Neutrophil (primary cell): ENCODE data around the gene C3orf33.
A peak's percentile ranks its signal among the peaks of the same experiment; 100 is the strongest.

ENCODE experiments used
- H3K27ac ChIP-seq: fragments of 200-600 bp; sonication (generic); 2 replicates; pipeline ENCODE4 v1.5.1; 2016; ENCODE audit warnings: mild to moderate bottlenecking, moderate library complexity
- H3K27me3 ChIP-seq: fragments of 200-600 bp; sonication (generic); 2 replicates; pipeline ENCODE4 v1.6.0; 2016; ENCODE audit warnings: mild to moderate bottlenecking
- H3K36me3 ChIP-seq: fragments of 200-600 bp; sonication (generic); 2 replicates; pipeline ENCODE4 v1.5.1; 2017
- H3K4me1 ChIP-seq, 2 experiments: fragments of 200-600 bp in 1 of 2; sonication (generic) in 1 of 2; 1 replicate in 1 of 2; 2 replicates in 1 of 2; pipeline versions ENCODE4 v1.5.1 to v1.6.1; 2013 to 2016; ENCODE audit warnings: low read depth in 1 of 2, low read length in 1 of 2, mild to moderate bottlenecking in 1 of 2, moderate library complexity in 1 of 2; ENCODE audit not compliant: control insufficient read depth in 1 of 2, insufficient read depth in 1 of 2
- H3K4me3 ChIP-seq, 2 experiments: fragments of 200-600 bp in 1 of 2; sonication (generic) in 1 of 2; 1 replicate in 1 of 2; 2 replicates in 1 of 2; pipeline ENCODE4 v1.5.1; 2013 to 2016; ENCODE audit warnings: low read depth in 1 of 2, low read length in 1 of 2, mild to moderate bottlenecking in 1 of 2, moderate library complexity in 1 of 2
- H3K9me3 ChIP-seq: fragments of 200-600 bp; sonication (generic); 2 replicates; pipeline ENCODE4 v1.5.1; 2016
- TF ChIP-seq, protein P1 (sequence below): fragments of 200-600 bp; sonication (generic); IDR thresholded peaks from 2 replicates; pipeline ENCODE4 v1.5.1; 2016; ENCODE audit warnings: antibody characterized with exemption

C3orf33 gene

GRCh38 chr3:155745795-155746550, 60.1 kb downstream of the C3orf33 start:
- H3K9me3 ChIP-seq = no peaks in the 10 kb centered on the region
- no peak overlapping the region for H3K27ac ChIP-seq
- TF ChIP-seq, protein P1, sequence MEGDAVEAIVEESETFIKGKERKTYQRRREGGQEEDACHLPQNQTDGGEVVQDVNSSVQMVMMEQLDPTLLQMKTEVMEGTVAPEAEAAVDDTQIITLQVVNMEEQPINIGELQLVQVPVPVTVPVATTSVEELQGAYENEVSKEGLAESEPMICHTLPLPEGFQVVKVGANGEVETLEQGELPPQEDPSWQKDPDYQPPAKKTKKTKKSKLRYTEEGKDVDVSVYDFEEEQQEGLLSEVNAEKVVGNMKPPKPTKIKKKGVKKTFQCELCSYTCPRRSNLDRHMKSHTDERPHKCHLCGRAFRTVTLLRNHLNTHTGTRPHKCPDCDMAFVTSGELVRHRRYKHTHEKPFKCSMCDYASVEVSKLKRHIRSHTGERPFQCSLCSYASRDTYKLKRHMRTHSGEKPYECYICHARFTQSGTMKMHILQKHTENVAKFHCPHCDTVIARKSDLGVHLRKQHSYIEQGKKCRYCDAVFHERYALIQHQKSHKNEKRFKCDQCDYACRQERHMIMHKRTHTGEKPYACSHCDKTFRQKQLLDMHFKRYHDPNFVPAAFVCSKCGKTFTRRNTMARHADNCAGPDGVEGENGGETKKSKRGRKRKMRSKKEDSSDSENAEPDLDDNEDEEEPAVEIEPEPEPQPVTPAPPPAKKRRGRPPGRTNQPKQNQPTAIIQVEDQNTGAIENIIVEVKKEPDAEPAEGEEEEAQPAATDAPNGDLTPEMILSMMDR = no peak
- peaks cover 82% of the 10 kb centered on the region for H3K27me3 ChIP-seq
- no peaks in the 10 kb centered on the region for H3K36me3 ChIP-seq
- H3K4me3 ChIP-seq = no peak overlapping the region
- H3K4me1 ChIP-seq = peaks cover 15% of the 10 kb centered on the region in 2 experiments

DNA sequence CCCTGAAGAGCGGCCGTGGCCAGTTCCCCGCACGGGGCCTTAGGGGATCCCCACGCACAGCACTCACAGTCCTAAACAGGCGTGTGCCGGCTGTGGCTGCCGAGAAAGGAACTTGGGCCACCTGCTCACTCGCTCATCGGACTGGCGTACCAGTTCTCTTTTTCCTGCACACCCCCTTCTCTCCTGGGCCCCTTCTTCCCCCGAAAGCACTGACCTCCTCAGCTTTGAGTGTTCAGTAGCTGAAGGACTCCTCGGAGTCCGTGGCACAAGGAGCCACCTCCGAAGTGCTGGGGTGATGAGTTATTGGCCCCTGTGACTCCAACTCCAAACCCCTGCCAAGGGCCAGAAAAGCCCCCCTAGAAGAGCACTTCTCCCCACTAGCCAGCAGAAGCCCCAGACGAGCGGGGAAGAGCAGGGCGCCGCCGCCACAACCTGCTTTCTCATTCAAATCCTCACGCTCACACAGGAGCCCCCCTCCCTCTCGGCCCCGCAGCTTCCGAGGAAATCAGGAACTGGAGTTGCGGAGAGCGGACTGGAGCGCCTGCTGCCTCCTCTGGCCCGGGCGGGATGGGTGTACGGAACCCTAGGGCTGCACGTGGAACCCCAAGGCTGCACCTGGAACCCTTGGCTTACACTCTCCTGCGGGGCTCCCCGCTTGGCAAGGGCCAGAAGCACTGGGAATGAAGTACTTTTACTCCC, 61.3 kb downstream of the C3orf33 start, which contains the start of gene PLCH1:
PLCH1 (minus strand) TSS at position 446 of the 699 bp plus-strand sequence. CDS start 40,847 bp downstream, outside the sequence.
- peak within 1 kb of the TSS; percentile 42 to 58 for H3K4me3 ChIP-seq
- peaks cover 86% of the 10 kb centered on the region for H3K27me3 ChIP-seq
- H3K27ac ChIP-seq = no peak within 1 kb of the TSS

DNA sequence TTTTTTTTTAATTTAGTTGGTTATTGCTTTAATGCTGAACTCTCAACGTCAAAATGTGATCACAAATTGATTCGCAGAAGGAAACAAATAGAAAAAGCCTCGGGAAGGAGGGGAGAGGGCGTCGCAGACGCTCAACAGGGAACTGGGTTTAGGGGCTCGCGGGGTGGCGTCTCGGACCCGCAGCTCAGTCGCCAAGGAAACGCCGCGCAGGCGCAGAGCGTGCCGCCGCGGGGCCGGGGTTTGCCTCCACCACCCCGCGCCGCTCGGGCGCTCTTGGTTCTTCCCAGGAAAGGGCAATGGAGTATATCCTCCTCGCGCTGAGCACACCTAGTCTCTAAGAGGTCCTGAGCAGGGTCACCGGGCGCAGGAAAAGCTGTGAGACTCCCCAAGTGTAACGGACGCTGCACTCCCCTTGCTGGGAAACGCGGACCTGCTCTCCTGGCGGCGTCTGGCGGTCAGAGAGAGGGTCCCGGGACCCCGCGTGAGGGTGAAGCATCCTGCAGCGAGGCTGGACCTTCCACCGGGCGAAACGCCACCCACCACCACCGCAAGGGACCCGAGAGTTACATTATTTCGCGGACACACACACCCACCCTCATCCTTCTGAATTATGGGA, 62.0 kb downstream of the C3orf33 start:
- Histone ChIP-seq H3K27me3 (peaks cover 83% of the 10 kb centered on the region), H3K4me3 (peak overlapping the region; percentile 42 to 58), H3K4me1 (peaks cover 15% of the 10 kb centered on the region in 2 experiments), H3K27ac (no peak overlapping the region), H3K36me3 (no peaks in the 10 kb centered on the region), H3K9me3 (no peaks in the 10 kb centered on the region)
- TF ChIP-seq, protein P1 = no peak

More for the DNA sequence above, 61.3 kb downstream of the C3orf33 start, which contains the start of gene PLCH1:
- no peaks in the 10 kb centered on the region for H3K36me3 ChIP-seq
- peaks cover 15% of the 10 kb centered on the region in 2 experiments for H3K4me1 ChIP-seq
- H3K9me3 ChIP-seq = no peaks in the 10 kb centered on the region
- TF ChIP-seq, protein P1 = no peak

GRCh38 chr3:155743606-155744005, 62.5 kb downstream of the C3orf33 start:
- Histone ChIP-seq H3K27ac (no peak overlapping the region), H3K4me3 (peak overlapping the region; percentile 42 to 58), H3K4me1 (peaks cover 15% of the 10 kb centered on the region in 2 experiments), H3K9me3 (no peaks in the 10 kb centered on the region), H3K27me3 (peaks cover 78% of the 10 kb centered on the region), H3K36me3 (no peaks in the 10 kb centered on the region)
- TF ChIP-seq, protein P1 = no peak

DNA sequence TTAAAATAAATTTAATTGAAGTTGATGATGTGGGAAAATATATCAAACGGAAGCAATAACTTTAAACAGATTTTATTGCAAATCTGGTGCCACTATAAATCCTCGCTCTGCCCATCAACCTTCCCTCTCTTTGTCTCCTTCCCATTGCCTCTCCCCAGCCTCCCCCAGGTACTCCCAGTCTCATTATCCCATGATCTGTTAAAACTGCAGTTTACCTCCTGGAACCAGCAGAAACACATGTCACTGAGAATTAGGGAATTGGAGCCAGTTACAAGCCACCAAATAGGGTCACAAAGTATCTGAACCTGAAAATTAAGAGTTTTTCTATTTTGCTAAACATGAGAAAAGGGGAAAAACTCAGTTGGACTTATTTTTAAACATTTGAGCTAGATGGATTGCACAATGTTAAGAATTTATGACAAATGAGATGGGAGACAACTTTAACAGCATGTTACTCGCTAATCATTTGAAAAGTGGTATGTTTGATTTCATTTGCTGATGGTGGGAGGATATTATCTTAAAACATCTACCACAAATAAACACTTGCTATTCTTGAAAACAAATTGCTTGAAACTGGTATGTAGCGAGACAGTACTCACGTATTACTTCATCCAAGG, 63.6 kb downstream of the C3orf33 start:
- no peak overlapping the region for H3K4me3 ChIP-seq
- peaks cover 66% of the 10 kb centered on the region for H3K27me3 ChIP-seq
- peaks cover 15% of the 10 kb centered on the region in 2 experiments for H3K4me1 ChIP-seq

More for the DNA sequence above, 63.6 kb downstream of the C3orf33 start:
- H3K27ac ChIP-seq = no peak overlapping the region
- H3K9me3 ChIP-seq = no peaks in the 10 kb centered on the region
- TF ChIP-seq, protein P1 = no peak
- H3K36me3 ChIP-seq = no peaks in the 10 kb centered on the region
